Smooth muscle cell (in vitro differentiated cells): Measurements from ENCODE around the gene HIF3A. TPM values are rescaled to one million over a fixed set of nuclear protein-coding genes. Genes with fewer than 3 reads are reported as not detected.
"Not testable (repeated sequence)": the region's sequence is repeated elsewhere in the genome, so short reads cannot be mapped to it uniquely, and the experiment has no call there.

Experiments used
- DNase-seq: peaks from one replicate; lab custom pipeline; 2025; ENCODE audit not compliant: unreplicated experiment; lab: John Stamatoyannopoulos, UW
- H2AFZ ChIP-seq: fragments of 200-600 bp; sonication (generic); 2 replicates; pipeline ENCODE4 v1.6.0; 2016; ENCODE audit warnings: antibody characterized with exemption, low read depth, mild to moderate bottlenecking
- H3F3A ChIP-seq: fragments of 200-600 bp; sonication (generic); 2 replicates; pipeline ENCODE4 v1.6.0; 2017; ENCODE audit warnings: antibody characterized with exemption, low read depth
- H3K27ac ChIP-seq: fragments of 200-600 bp; sonication (generic); 2 replicates; pipeline ENCODE4 v1.5.1; 2016; ENCODE audit warnings: low read depth, mild to moderate bottlenecking
- H3K27me3 ChIP-seq: fragments of 200-600 bp; sonication (generic); 2 replicates; pipeline ENCODE4 v1.6.1; 2016; ENCODE audit warnings: low read depth, mild to moderate bottlenecking
- H3K36me3 ChIP-seq: fragments of 200-600 bp; sonication (generic); 2 replicates; pipeline ENCODE4 v1.5.1; 2016; ENCODE audit warnings: low read depth
- H3K4me1 ChIP-seq: fragments of 200-600 bp; sonication (generic); 2 replicates; pipeline ENCODE4 v1.5.1; 2016; ENCODE audit warnings: low read depth
- H3K4me2 ChIP-seq: fragments of 200-600 bp; sonication (generic); 2 replicates; pipeline ENCODE4 v1.6.0; 2016; ENCODE audit warnings: mild to moderate bottlenecking
- H3K4me3 ChIP-seq: fragments of 200-600 bp; sonication (generic); 2 replicates; pipeline ENCODE4 v1.5.1; 2016; ENCODE audit warnings: mild to moderate bottlenecking
- H3K79me2 ChIP-seq: fragments of 200-600 bp; sonication (generic); 2 replicates; pipeline ENCODE4 v1.6.0; 2016; ENCODE audit warnings: low read depth, mild to moderate bottlenecking
- H3K9ac ChIP-seq: fragments of 200-600 bp; sonication (generic); 2 replicates; pipeline ENCODE4 v1.6.0; 2016; ENCODE audit warnings: low read depth
- H3K9me3 ChIP-seq: fragments of 200-600 bp; sonication (generic); replicated peaks from 2 replicates; pipeline ENCODE4 v1.5.1; 2016; ENCODE audit warnings: low read depth
- H4K20me1 ChIP-seq: fragments of 200-600 bp; sonication (generic); 2 replicates; pipeline ENCODE4 v1.6.0; 2016; ENCODE audit warnings: low read depth
- WGBS: methylation state at CpG from one replicate; pipeline ENCODE4 v1.1.7; 2016; ENCODE audit warnings: low lambda C conversion rate; 5-methylcytosine and 5-hydroxymethylcytosine counted together
- polyA plus RNA-seq: library from polyadenylated mRNA; unstranded; fragments of >200 nt; fragmentation: Nextera tagmentation; extraction: Ambion mirVana; gene quantifications from 2 replicates; pipeline ENCODE4 v1.2.1, GENCODE V29; 2016
- total RNA-seq: library from RNA; depleted of rRNA; stranded (reverse); fragments of >200 nt; gene quantifications from 2 replicates; pipeline ENCODE4 v1.2.3, GENCODE V29; 2014
- TF ChIP-seq, protein P1 (sequence below): fragments of 200-600 bp; sonication (generic); IDR thresholded peaks from 2 replicates; pipeline ENCODE4 v1.5.1; 2017; ENCODE audit warnings: borderline replicate concordance, mild to moderate bottlenecking, antibody characterized with exemption; ENCODE audit not compliant: insufficient read depth, poor library complexity, severe bottlenecking

The HIF3A gene
- total and polyA plus RNA-seq, 2 experiments from 2014 or later = 4.9 to 16.2 TPM

DNA sequence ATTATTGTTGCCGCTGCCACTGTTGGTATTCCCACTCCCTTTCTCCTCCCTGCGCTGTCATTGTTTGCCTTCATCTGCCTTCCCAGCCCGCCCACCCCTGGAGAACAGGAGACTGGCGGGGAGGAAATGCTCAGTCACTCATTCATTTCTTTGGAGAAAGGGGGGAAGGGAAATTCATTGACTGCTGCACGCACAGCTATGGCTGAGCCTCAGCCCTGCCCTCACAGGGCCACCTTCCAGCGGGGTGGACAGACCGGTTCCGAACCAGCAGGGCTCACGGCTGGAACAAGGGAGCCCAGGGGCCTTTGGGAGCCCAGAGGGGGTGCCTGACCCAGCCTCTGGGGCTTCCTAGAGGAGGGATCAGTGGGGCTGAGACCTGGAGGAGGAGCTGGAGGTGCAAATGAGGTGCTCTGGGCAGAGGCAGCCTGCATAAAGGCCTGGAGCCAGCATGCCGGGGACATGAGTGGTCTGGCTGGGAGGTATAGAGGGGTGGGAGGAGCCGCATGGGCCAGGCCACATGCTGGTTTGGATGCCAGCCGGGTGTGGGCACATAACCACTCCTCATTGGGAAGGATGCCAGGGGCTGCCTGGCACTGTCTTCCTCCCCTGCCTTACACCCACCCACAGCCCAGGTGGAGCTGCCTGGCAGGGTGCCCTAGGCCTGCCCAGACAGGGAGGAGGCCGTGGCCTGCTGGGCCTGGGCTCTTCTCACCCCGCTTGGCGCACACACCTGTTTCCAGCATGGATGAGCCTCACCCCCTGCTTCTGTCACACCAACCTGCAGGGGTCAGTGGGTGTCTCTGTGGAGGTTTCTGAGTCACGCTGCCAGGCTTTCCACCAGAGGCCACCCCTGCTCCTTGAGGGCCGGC lies 76.9 kb downstream of the HIF3A start:
- Histone ChIP-seq H3K4me2 (peak overlapping the region; percentile 77), H3K27me3 (no peaks in the 10 kb centered on the region), H3K36me3 (no peaks in the 10 kb centered on the region), H3F3A (peaks cover 7% of the 10 kb centered on the region), H4K20me1 (peaks cover 42% of the 10 kb centered on the region), H3K9me3 (no peaks in the 10 kb centered on the region), H3K79me2 (peaks cover 27% of the 10 kb centered on the region), H3K9ac (no peak overlapping the region), H3K27ac (peak overlapping the region; percentile 88), H2AFZ (no peak overlapping the region), H3K4me3 (no peak overlapping the region), H3K4me1 (peaks cover 28% of the 10 kb centered on the region)
- DNase-seq = no peak
- TF ChIP-seq, protein P1, sequence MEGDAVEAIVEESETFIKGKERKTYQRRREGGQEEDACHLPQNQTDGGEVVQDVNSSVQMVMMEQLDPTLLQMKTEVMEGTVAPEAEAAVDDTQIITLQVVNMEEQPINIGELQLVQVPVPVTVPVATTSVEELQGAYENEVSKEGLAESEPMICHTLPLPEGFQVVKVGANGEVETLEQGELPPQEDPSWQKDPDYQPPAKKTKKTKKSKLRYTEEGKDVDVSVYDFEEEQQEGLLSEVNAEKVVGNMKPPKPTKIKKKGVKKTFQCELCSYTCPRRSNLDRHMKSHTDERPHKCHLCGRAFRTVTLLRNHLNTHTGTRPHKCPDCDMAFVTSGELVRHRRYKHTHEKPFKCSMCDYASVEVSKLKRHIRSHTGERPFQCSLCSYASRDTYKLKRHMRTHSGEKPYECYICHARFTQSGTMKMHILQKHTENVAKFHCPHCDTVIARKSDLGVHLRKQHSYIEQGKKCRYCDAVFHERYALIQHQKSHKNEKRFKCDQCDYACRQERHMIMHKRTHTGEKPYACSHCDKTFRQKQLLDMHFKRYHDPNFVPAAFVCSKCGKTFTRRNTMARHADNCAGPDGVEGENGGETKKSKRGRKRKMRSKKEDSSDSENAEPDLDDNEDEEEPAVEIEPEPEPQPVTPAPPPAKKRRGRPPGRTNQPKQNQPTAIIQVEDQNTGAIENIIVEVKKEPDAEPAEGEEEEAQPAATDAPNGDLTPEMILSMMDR = no peak
- WGBS = 52% methylated on average over 17 of the region's 17 CpGs

DNA sequence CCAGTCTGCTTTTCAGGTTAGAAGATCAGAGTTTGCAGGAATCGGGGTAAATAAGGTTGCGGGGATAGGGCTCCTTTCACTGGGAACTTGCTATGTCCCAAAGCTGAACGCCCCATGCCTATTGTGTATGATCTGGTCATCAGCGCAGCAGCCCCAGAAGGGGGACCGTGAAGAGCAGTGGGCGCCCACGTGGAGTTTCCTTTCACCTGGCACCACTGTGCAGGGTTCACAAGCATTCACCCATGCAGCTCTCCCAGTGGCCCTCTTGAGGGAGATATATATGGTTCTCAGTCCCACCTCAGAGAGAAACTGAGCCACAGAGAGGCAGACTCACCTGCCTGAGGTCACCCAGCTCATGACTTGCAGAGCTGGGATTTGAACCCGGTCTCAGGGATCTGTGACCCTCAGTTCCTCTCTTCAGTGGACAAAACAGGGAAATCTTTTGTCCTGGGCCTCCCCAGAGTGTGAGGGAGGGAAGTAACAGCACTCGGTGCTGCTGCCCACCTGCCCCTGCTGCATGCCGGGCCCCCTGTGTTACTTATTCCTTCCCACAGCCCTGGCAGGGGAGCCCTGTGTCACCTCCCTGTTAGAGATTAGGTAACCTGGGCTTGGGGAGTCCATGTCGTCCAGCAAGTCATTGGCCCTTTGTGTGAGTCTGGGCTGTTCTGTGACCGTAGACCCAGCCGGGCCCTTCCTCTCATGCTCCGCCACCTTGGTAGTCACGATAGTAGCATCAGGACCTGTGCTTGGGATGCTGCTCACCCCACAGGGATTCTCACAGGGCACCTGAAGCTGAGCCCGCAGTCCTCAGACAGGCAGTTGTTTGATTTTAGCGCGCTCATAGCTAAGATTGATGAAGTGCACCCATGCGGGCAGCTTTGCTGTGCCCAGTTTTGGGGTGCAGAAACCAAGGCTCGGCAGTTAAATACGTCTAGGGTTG lies 78.0 kb downstream of the HIF3A start:
- Histone ChIP-seq H3F3A (peaks cover 7% of the 10 kb centered on the region), H3K9ac (no peak overlapping the region), H2AFZ (no peak overlapping the region), H3K79me2 (peaks cover 27% of the 10 kb centered on the region), H3K36me3 (no peaks in the 10 kb centered on the region), H3K4me3 (no peak overlapping the region), H3K4me1 (peaks cover 28% of the 10 kb centered on the region), H3K27ac (no peak overlapping the region), H3K9me3 (no peaks in the 10 kb centered on the region), H3K27me3 (no peaks in the 10 kb centered on the region), H3K4me2 (no peak overlapping the region), H4K20me1 (peaks cover 38% of the 10 kb centered on the region)
- 92% methylated on average over 21 of the region's 21 CpGs for WGBS
- TF ChIP-seq, protein P1 = no peak
- DNase-seq = no peak

DNA sequence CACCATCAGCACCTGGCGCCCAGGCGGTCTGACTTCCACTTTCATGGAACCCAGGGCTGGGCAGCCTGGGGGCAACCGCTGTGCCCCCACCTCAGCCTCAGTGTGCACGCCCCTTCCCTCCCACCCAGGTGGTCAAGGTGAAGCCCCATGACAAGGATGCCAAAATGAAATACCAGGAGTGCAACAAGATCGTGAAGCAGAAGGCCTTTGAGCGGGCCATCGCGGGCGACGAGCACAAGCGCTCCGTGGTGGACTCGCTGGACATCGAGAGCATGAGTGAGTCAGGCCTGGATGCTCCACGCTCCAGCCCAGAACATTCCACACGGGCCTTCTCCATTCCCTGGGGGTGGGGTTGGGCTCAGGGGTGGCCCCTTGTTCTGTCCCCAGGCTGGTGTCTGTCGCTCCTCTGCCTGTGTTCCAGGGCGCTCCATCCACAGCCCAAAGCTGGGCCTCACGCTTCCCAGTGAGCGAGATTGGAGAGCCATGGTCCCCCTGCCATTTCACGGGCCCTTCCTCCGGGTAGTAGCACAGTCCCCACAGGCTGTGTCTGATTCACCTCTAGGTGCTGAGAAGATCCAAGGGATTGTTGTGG lies 78.7 kb downstream of the HIF3A start:
- H3K9me3 ChIP-seq, H3K27me3 ChIP-seq, H3K36me3 ChIP-seq, H3K4me3 ChIP-seq, H2AFZ ChIP-seq, H3K9ac ChIP-seq, DNase-seq, H3K27ac ChIP-seq, H3F3A ChIP-seq, H3K4me2 ChIP-seq: not testable (repeated sequence)
- H3K79me2 ChIP-seq = peaks cover 21% of the 10 kb centered on the region
- 93% methylated on average over 22 of the region's 22 CpGs for WGBS
- peaks cover 38% of the 10 kb centered on the region for H4K20me1 ChIP-seq
- peaks cover 28% of the 10 kb centered on the region for H3K4me1 ChIP-seq
